Activated T-helper 1 cell treated with Interleukin-2 at 50 U/mL for 16 hours (primary cell): Measurements from ENCODE around the gene ADAMTS12.
"Not testable (repeated sequence)": the region's sequence is repeated elsewhere in the genome, so short reads cannot be mapped to it uniquely, and the experiment has no call there.

Experiments used
- DNase-seq: peaks from one replicate; pipeline ENCODE4 v3.0.0-alpha.2; 2020; ENCODE audit warnings: low read depth

The ADAMTS12 gene

GRCh38 chr5:33588654-33589372 lies 303.0 kb downstream of the ADAMTS12 start:
- DNase-seq: no peak

GRCh38 chr5:33583332-33583731 lies 308.5 kb downstream of the ADAMTS12 start:
- DNase-seq: no peak

GRCh38 chr5:33582417-33582816 lies 309.4 kb downstream of the ADAMTS12 start:
- DNase-seq: no peak

- DNase-seq: no peak
Measured at GRCh38 chr5:33579789-33580188, 312.0 kb downstream of the ADAMTS12 start.

GRCh38 chr5:33579152-33579551 lies 312.6 kb downstream of the ADAMTS12 start:
- no peak for DNase-seq

- no peak for DNase-seq
Measured at GRCh38 chr5:33576726-33577590, 314.8 kb downstream of the ADAMTS12 start.

GRCh38 chr5:33565324-33565723 lies 326.5 kb downstream of the ADAMTS12 start:
- DNase-seq: no peak

- no peak for DNase-seq
Measured at GRCh38 chr5:33563983-33564908, 327.5 kb downstream of the ADAMTS12 start.

GRCh38 chr5:33563530-33563929 lies 328.3 kb downstream of the ADAMTS12 start:
- DNase-seq: no peak

- no peak for DNase-seq
Measured at GRCh38 chr5:33558489-33558888, 333.3 kb downstream of the ADAMTS12 start.

- DNase-seq: no peak
Measured at GRCh38 chr5:33557605-33558004, 334.2 kb downstream of the ADAMTS12 start.

GRCh38 chr5:33556330-33557328 lies 335.2 kb downstream of the ADAMTS12 start:
- DNase-seq: no peak

GRCh38 chr5:33549982-33550567 lies 341.7 kb downstream of the ADAMTS12 start:
- no peak for DNase-seq

GRCh38 chr5:33539790-33540189 lies 352.0 kb downstream of the ADAMTS12 start:
- DNase-seq: not testable (repeated sequence)

GRCh38 chr5:33539212-33539611 lies 352.6 kb downstream of the ADAMTS12 start:
- DNase-seq: no peak

- no peak for DNase-seq
Measured at GRCh38 chr5:33538201-33538600, 353.6 kb downstream of the ADAMTS12 start.

GRCh38 chr5:33537240-33537639 lies 354.6 kb downstream of the ADAMTS12 start:
- DNase-seq: no peak

GRCh38 chr5:33536802-33537201 lies 355.0 kb downstream of the ADAMTS12 start:
- DNase-seq: no peak

GRCh38 chr5:33531824-33532223 lies 360.0 kb downstream of the ADAMTS12 start:
- DNase-seq: no peak

GRCh38 chr5:33531037-33531298 lies 360.8 kb downstream of the ADAMTS12 start:
- no peak for DNase-seq
